Measurements from ENCODE around the gene RNH1.
"Not testable (repeated sequence)": the region's sequence is repeated elsewhere in the genome, so short reads cannot be mapped to it uniquely, and the experiment has no call there.

The RNH1 gene

GRCh38 chr11:520428-521176 lies 13.6 kb upstream of the RNH1 start:
- no peak for DNase-seq (ENCODE audit: low read depth in 2 of 2)

GRCh38 chr11:518463-519202 lies 11.6 kb upstream of the RNH1 start:
- peak; percentile 73 to 77 for DNase-seq (ENCODE audit: low read depth in 2 of 2)

GRCh38 chr11:516918-517685 lies 10.1 kb upstream of the RNH1 start:
- DNase-seq (ENCODE audit: low read depth in 2 of 2), result not testable (repeated sequence)

- no peak for DNase-seq (ENCODE audit: low read depth in 2 of 2)
Measured at GRCh38 chr11:516400-516799, 9.4 kb upstream of the RNH1 start.

GRCh38 chr11:515131-515530 lies 8.1 kb upstream of the RNH1 start:
- no peak for DNase-seq (ENCODE audit: low read depth in 2 of 2)

GRCh38 chr11:514606-515005 lies 7.6 kb upstream of the RNH1 start:
- no peak for DNase-seq (ENCODE audit: low read depth in 2 of 2)

- DNase-seq (ENCODE audit: low read depth in 2 of 2), result no peak
Measured at GRCh38 chr11:512761-513595, 5.9 kb upstream of the RNH1 start.

- no peak for DNase-seq (ENCODE audit: low read depth in 2 of 2)
Measured at GRCh38 chr11:508956-509355, 1.9 kb upstream of the RNH1 start.

GRCh38 chr11:507727-508515 lies 879 bp upstream of the RNH1 start:
- no peak for DNase-seq (ENCODE audit: low read depth in 2 of 2)

- DNase-seq (ENCODE audit: low read depth in 2 of 2), result peak; percentile 92 to 94
Measured at GRCh38 chr11:506238-506994, 626 bp downstream of the RNH1 start.

- DNase-seq (ENCODE audit: low read depth in 2 of 2), result no peak
Measured at GRCh38 chr11:504994-505344, 2.1 kb downstream of the RNH1 start.

- DNase-seq (ENCODE audit: low read depth in 2 of 2), result no peak
Measured at GRCh38 chr11:504053-504993, 2.7 kb downstream of the RNH1 start.

GRCh38 chr11:503179-503981 lies 3.7 kb downstream of the RNH1 start:
- DNase-seq (ENCODE audit: low read depth in 2 of 2), result no peak

- no peak for DNase-seq (ENCODE audit: low read depth in 2 of 2)
Measured at GRCh38 chr11:502288-503178, 4.5 kb downstream of the RNH1 start.

GRCh38 chr11:501683-502287 lies 5.3 kb downstream of the RNH1 start:
- no peak for DNase-seq (ENCODE audit: low read depth in 2 of 2)

- DNase-seq (ENCODE audit: low read depth in 2 of 2), result no peak
Measured at GRCh38 chr11:501001-501682, 5.9 kb downstream of the RNH1 start.

All from fibroblast of skin of left biceps (primary cell).